ENCODE results near the gene TRIM71.
"Not testable (repeated sequence)": the region's sequence is repeated elsewhere in the genome, so short reads cannot be mapped to it uniquely, and the experiment has no call there.

TRIM71 gene

GRCh38 chr3:32817558-32818228 lies at the start of gene TRIM71:
TRIM71 (plus strand) TSS chr3:32817997; CDS start chr3:32818081, 84 bp downstream.
- peak within 1 kb of the TSS; percentile 90 for H3K27ac Mint-ChIP-seq
- H3K27me3 Mint-ChIP-seq: peaks cover 51 to 66% of the 10 kb centered on the region in 2 donors
- DNase-seq (no peak), ATAC-seq (replicated peaks) (peak in 1 of 2 donors; percentile 18)
- H3K4me1 Mint-ChIP-seq: peaks cover 17 to 43% of the 10 kb centered on the region in 2 donors
- peak within 1 kb of the TSS; percentile 83 to 91 for H3K4me3 Mint-ChIP-seq
- H3K36me3 Mint-ChIP-seq: peaks cover 0 to 1% of the 10 kb centered on the region in 2 donors
- H3K9me3 Mint-ChIP-seq: no peaks in the 10 kb centered on the region

GRCh38 chr3:32778389-32778788 lies 39.4 kb upstream of the TRIM71 start:
- peaks cover 17 to 44% of the 10 kb centered on the region in 2 donors for H3K36me3 Mint-ChIP-seq
- ATAC-seq (replicated peaks): no peak
- peaks cover 0 to 3% of the 10 kb centered on the region in 2 donors for H3K4me1 Mint-ChIP-seq
- H3K27ac Mint-ChIP-seq: no peak overlapping the region
- H3K9me3 Mint-ChIP-seq: no peaks in the 10 kb centered on the region
- H3K4me3 Mint-ChIP-seq: no peak overlapping the region
- peaks cover 8 to 11% of the 10 kb centered on the region in 2 donors for H3K27me3 Mint-ChIP-seq
- no peak for DNase-seq

- H3K27me3 Mint-ChIP-seq: peaks cover 8 to 11% of the 10 kb centered on the region in 2 donors
- H3K27ac Mint-ChIP-seq: peak overlapping the region; percentile 32
- ATAC-seq (replicated peaks): no peak
- no peak for DNase-seq
- peaks cover 12 to 29% of the 10 kb centered on the region in 2 donors for H3K36me3 Mint-ChIP-seq
- H3K9me3 Mint-ChIP-seq: no peaks in the 10 kb centered on the region
- peak overlapping the region; percentile 88 to 94 for H3K4me3 Mint-ChIP-seq
- H3K4me1 Mint-ChIP-seq: peaks cover 0 to 3% of the 10 kb centered on the region in 2 donors
Measured at GRCh38 chr3:32780071-32780734, 37.6 kb upstream of the TRIM71 start.

DNA sequence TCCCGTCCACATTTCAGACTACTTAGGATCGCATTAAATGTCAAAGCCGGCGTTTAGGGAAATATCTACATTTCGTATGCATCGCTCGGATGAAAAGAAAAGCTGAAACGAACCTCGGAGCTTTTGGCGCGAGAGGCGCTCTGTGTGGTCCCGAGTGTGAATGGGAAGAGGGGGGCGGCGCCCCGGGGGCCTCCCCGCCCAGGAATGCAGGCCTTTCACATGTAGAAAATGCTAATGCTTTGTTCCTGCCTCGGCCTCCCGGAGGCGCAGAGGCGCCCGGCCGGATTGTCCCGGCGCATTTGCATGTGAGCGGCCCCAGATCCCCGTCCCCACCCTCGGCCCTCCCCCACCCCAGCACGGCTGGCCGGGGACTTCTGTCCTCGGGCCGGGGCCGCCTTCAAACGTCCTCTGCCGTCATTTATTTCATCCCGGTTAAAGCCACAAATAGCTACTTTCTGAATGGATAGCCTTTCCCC lies 37.0 kb upstream of the TRIM71 start:
- Mint-ChIP-seq H3K4me1 (peaks cover 0 to 3% of the 10 kb centered on the region in 2 donors), H3K4me3 (peak overlapping the region; percentile 88 to 94)
- DNase-seq: peak; percentile 18

GRCh38 chr3:32781211-32781968 lies 36.4 kb upstream of the TRIM71 start:
- ATAC-seq (replicated peaks) (peak; percentile 93 to 95), DNase-seq (peak; percentile 71)
- Mint-ChIP-seq H3K36me3 (peaks cover 9 to 19% of the 10 kb centered on the region in 2 donors), H3K4me3 (peak overlapping the region; percentile 88 to 94), H3K27ac (peak overlapping the region; percentile 77), H3K4me1 (peaks cover 0 to 3% of the 10 kb centered on the region in 2 donors), H3K27me3 (peaks cover 8 to 11% of the 10 kb centered on the region in 2 donors), H3K9me3 (no peaks in the 10 kb centered on the region)

More for the DNA sequence above, 37.0 kb upstream of the TRIM71 start:
- Mint-ChIP-seq H3K27me3 (peaks cover 8 to 11% of the 10 kb centered on the region in 2 donors), H3K36me3 (peaks cover 12 to 26% of the 10 kb centered on the region in 2 donors), H3K27ac (peak overlapping the region; percentile 77), H3K9me3 (no peaks in the 10 kb centered on the region)
- ATAC-seq (replicated peaks): peak; percentile 18 to 38

- Mint-ChIP-seq H3K27me3 (peaks cover 8 to 11% of the 10 kb centered on the region in 2 donors), H3K4me3 (peak overlapping the region; percentile 50 to 52), H3K27ac (peak overlapping the region; percentile 42), H3K36me3 (peaks cover 9 to 18% of the 10 kb centered on the region in 2 donors)
- H3K4me1 Mint-ChIP-seq; ATAC-seq (replicated peaks); H3K9me3 Mint-ChIP-seq; DNase-seq: not testable (repeated sequence)
Measured at GRCh38 chr3:32781969-32782270, 35.9 kb upstream of the TRIM71 start.

- ATAC-seq (replicated peaks) (no peak), DNase-seq (no peak)
- H3K4me1 Mint-ChIP-seq: peaks cover 0 to 3% of the 10 kb centered on the region in 2 donors
- peaks cover 9 to 18% of the 10 kb centered on the region in 2 donors for H3K36me3 Mint-ChIP-seq
- peak overlapping the region; percentile 50 to 52 for H3K4me3 Mint-ChIP-seq
- no peak overlapping the region for H3K27ac Mint-ChIP-seq
- peaks cover 10 to 11% of the 10 kb centered on the region in 2 donors for H3K27me3 Mint-ChIP-seq
- no peaks in the 10 kb centered on the region for H3K9me3 Mint-ChIP-seq
Measured at GRCh38 chr3:32782407-32782806, 35.4 kb upstream of the TRIM71 start.

- H3K4me1 Mint-ChIP-seq: no peaks in the 10 kb centered on the region
- DNase-seq (no peak), ATAC-seq (replicated peaks) (no peak)
- no peaks in the 10 kb centered on the region for H3K9me3 Mint-ChIP-seq
- no peak overlapping the region for H3K27ac Mint-ChIP-seq
- no peak overlapping the region for H3K4me3 Mint-ChIP-seq
- peaks cover 0 to 11% of the 10 kb centered on the region in 2 donors for H3K27me3 Mint-ChIP-seq
- H3K36me3 Mint-ChIP-seq: no peaks in the 10 kb centered on the region
Measured at GRCh38 chr3:32791833-32792232, 26.0 kb upstream of the TRIM71 start.

GRCh38 chr3:32794487-32795308 lies 23.1 kb upstream of the TRIM71 start:
- Mint-ChIP-seq H3K36me3 (no peaks in the 10 kb centered on the region), H3K9me3 (no peaks in the 10 kb centered on the region), H3K4me3 (no peak overlapping the region), H3K27me3 (peaks cover 0 to 6% of the 10 kb centered on the region in 2 donors), H3K4me1 (no peaks in the 10 kb centered on the region), H3K27ac (no peak overlapping the region)
- no peak for DNase-seq
- ATAC-seq (replicated peaks): no peak

DNA sequence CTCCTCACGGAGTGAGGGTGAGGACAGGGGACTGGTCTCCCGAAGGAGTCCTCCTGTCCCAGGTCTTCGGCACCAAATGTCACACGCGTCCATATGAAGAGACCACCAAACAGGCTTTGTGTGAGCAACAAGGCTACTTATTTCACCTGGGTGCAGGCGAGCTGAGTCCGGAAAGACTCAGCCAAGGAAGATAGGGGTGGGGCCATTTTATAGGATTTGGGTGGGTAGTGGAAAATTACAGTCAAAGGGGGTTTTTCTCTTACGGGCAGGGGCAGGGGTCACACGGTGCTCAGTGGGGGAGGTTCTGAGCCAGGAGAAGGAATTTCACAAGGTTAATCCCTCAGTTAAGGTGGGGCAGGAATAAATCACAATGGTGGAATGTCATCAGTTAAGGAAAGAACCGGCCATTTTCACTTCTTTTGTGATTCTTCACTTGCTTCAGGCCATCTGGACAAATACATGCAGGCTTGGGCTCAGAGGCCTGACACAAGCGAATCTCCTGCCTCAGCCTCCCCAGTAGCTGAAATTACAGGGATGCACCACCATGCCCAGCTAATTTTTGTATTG lies 21.3 kb upstream of the TRIM71 start:
- H3K4me3 Mint-ChIP-seq, H3K4me1 Mint-ChIP-seq, H3K9me3 Mint-ChIP-seq: not testable (repeated sequence)

DNA sequence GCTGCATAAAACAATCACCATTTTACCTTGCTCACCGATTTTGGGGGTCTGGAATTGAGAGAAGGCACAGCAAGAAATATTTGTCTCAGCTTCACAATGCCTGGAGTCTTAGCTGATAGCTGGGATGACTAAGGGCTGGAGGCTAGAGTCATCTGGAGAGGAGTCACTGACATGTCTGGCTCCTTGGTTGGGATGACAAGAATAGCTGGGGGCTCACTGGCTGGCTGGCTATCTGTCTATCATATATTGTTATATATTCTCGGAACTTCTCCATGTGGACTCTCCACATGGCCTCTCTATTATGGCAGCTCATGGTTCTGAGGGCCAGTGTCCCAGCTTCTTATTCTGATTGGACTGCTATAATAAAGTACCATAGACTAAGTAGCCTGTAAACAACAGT lies 20.0 kb upstream of the TRIM71 start:
- H3K27me3 Mint-ChIP-seq: peaks cover 0 to 6% of the 10 kb centered on the region in 2 donors
- no peaks in the 10 kb centered on the region for H3K36me3 Mint-ChIP-seq
- H3K27ac Mint-ChIP-seq: no peak overlapping the region
- no peaks in the 10 kb centered on the region for H3K4me1 Mint-ChIP-seq
- ATAC-seq (replicated peaks): no peak
- no peak overlapping the region for H3K4me3 Mint-ChIP-seq
- H3K9me3 Mint-ChIP-seq: no peaks in the 10 kb centered on the region
- DNase-seq: no peak

More for the DNA sequence above, 21.3 kb upstream of the TRIM71 start:
- ATAC-seq (replicated peaks); H3K27ac Mint-ChIP-seq; H3K27me3 Mint-ChIP-seq; H3K36me3 Mint-ChIP-seq; DNase-seq: not testable (repeated sequence)

- H3K36me3 Mint-ChIP-seq; H3K27ac Mint-ChIP-seq; H3K4me1 Mint-ChIP-seq; H3K9me3 Mint-ChIP-seq; H3K27me3 Mint-ChIP-seq; H3K4me3 Mint-ChIP-seq; DNase-seq; ATAC-seq (replicated peaks): not testable (repeated sequence)
Measured at GRCh38 chr3:32801440-32801839, 16.4 kb upstream of the TRIM71 start.

GRCh38 chr3:32813180-32813579 lies 4.6 kb upstream of the TRIM71 start:
- DNase-seq: no peak
- peaks cover 14 to 36% of the 10 kb centered on the region in 2 donors for H3K4me1 Mint-ChIP-seq

More at GRCh38 chr3:32813180-32813579, 4.6 kb upstream of the TRIM71 start:
- H3K4me3 Mint-ChIP-seq: no peak overlapping the region
- ATAC-seq (replicated peaks): no peak
- no peaks in the 10 kb centered on the region for H3K9me3 Mint-ChIP-seq
- peaks cover 34 to 37% of the 10 kb centered on the region in 2 donors for H3K27me3 Mint-ChIP-seq
- H3K27ac Mint-ChIP-seq: no peak overlapping the region
- H3K36me3 Mint-ChIP-seq: peaks cover 0 to 1% of the 10 kb centered on the region in 2 donors

All from stimulated activated naive B cell treated with anti-CD40 and anti-IgM and Interleukin-4, amounts not matched to agents 10 μg/mL and 1 μg/mL and 100 μg/mL, for 72 hours (primary cell).